ENCODE data around the gene DNAH5. TPM values are rescaled to one million over a fixed set of nuclear protein-coding genes. Genes with fewer than 3 reads are reported as not detected.

DNAH5 gene
- total and polyA plus RNA-seq, 2 of the 8 experiments (the other 6 are each of a cell fraction or from before 2014, with no cell fraction given), result 0.30 to 0.73 TPM

- Histone ChIP-seq H4K20me1 (replicated peaks in 1 of 2; ENCODE audit: control insufficient read depth in 1 of 2, insufficient read depth in 2 of 2, low read length in 2 of 2) (no peaks in the 10 kb centered on the region), H3K9ac (replicated peaks in 1 of 4; ENCODE audit: extremely low read depth in 1 of 4, low read depth in 3 of 4, low read length in 3 of 4) (no peak overlapping the region), H2BK120ac (replicated peaks; ENCODE audit: low read depth, low read length) (no peak overlapping the region), H3K4me2 (ENCODE audit: insufficient read depth in 1 of 2, low read depth in 2 of 2, low read length in 2 of 2) (no peak overlapping the region), H3K4me3 (ENCODE audit: extremely low read depth in 1 of 4, insufficient read depth in 2 of 4, low read depth in 3 of 4, low read length in 4 of 4) (no peak overlapping the region), H2AFZ (ENCODE audit: low read length) (no peak overlapping the region), H4K8ac (ENCODE audit: extremely low read depth, insufficient read depth, low read length) (no peak overlapping the region), H4K5ac (ENCODE audit: insufficient read length, low read depth, low read length) (no peak overlapping the region), H4K91ac (replicated peaks; ENCODE audit: insufficient read length, low read length) (no peak overlapping the region), H3K4ac (replicated peaks; ENCODE audit: insufficient read length, low read depth, low read length) (no peak overlapping the region), H3K79me2 (ENCODE audit: control insufficient read depth in 1 of 2, insufficient read depth in 2 of 2, low read length in 2 of 2) (no peaks in the 10 kb centered on the region), H2BK20ac (ENCODE audit: low read length) (no peak overlapping the region), H2BK15ac (ENCODE audit: low read length) (no peak overlapping the region), H3K9me3 (ENCODE audit: insufficient read depth in 2 of 2, low read depth in 1 of 2, low read length in 1 of 2) (no peaks in the 10 kb centered on the region), H2BK5ac (ENCODE audit: low read depth, low read length) (no peak overlapping the region), H3K4me1 (replicated peaks in 1 of 4; ENCODE audit: control insufficient read depth in 3 of 4, insufficient read depth in 4 of 4, low read length in 3 of 4) (no peaks in the 10 kb centered on the region), H3K23ac (ENCODE audit: insufficient read length) (no peak overlapping the region), H3K79me1 (ENCODE audit: low read depth, low read length) (no peaks in the 10 kb centered on the region), H3K56ac (replicated peaks; ENCODE audit: insufficient read length, low read depth, low read length) (no peak overlapping the region), H2AK5ac (ENCODE audit: low read depth, low read length) (no peak overlapping the region), H3K36me3 (ENCODE audit: control insufficient read depth in 2 of 4, insufficient read depth in 4 of 4, low read length in 3 of 4) (no peaks in the 10 kb centered on the region), H2BK12ac (ENCODE audit: low read depth, low read length) (no peak overlapping the region), H3K27ac (ENCODE audit: low read depth, low read length) (no peak overlapping the region), H3K18ac (ENCODE audit: extremely low read depth, low read length) (no peak overlapping the region), H3K14ac (ENCODE audit: insufficient read length) (no peak overlapping the region), H3K23me2 (ENCODE audit: low read depth, low read length) (no peaks in the 10 kb centered on the region; the same call in 1 of the 2 replicates), H3K27me3 (replicated peaks in 1 of 4; ENCODE audit: control insufficient read depth in 3 of 4, extremely low read depth in 1 of 4, insufficient read depth in 3 of 4, low read length in 3 of 4) (no peaks in the 10 kb centered on the region)
- WGBS, 2 experiments (ENCODE audit: extremely low coverage in 1 of 2, insufficient coverage in 1 of 2, insufficient read length in 1 of 2, insufficient replicate concordance in 2 of 2, low coverage in 1 of 2, low lambda C conversion rate in 2 of 2, missing lambda C conversion rate in 1 of 2), result 97% methylated on average over 5 of the region's 5 CpGs; no CpG with 5 or more reads in 1 of the 2 experiments
- ChIA-PET CTCF (ENCODE audit: partially characterized antibody) (no interaction called here), POLR2A (ENCODE audit: partially characterized antibody) (interaction anchor here (0.9 kb wide), 1 partner anchor 187 kb away, joined by 3 read pairs; no protein-coding TSS in a partner anchor)
- DNase-seq (ENCODE audit: low read depth in 1 of 2, low spot score in 2 of 2), result no peak
- TF ChIP-seq SRF (IDR thresholded peaks at IDR 0.05; ENCODE audit: low read depth, low read length), result no peak
- TF ChIP-seq POLR2A (IDR thresholded peaks at IDR 0.05; ENCODE audit: control extremely low read depth in 1 of 2, low read depth in 2 of 2, low read length in 2 of 2), result no peak
- no peak for TF ChIP-seq POLR2AphosphoS5 (IDR thresholded peaks at IDR 0.05; ENCODE audit: low read depth, low read length)
- no peak for TF ChIP-seq CTBP2 (IDR thresholded peaks at IDR 0.05; ENCODE audit: borderline replicate concordance, insufficient read depth, insufficient read length, low read length)
- TF ChIP-seq RAD21 (IDR thresholded peaks at IDR 0.05 in 1 of 2, conservative IDR thresholded peaks at IDR 0.05 in 1 of 2; ENCODE audit: low read depth in 2 of 2, low read length in 2 of 2), result no peak
- TF ChIP-seq MAFK (IDR thresholded peaks at IDR 0.05; ENCODE audit: low read depth, low read length), result no peak
- no peak for TF ChIP-seq JUND (IDR thresholded peaks at IDR 0.05; ENCODE audit: low read length)
- TF ChIP-seq TCF12 (IDR thresholded peaks at IDR 0.05; ENCODE audit: low read depth, low read length), result no peak
- TF ChIP-seq SIX5 (IDR thresholded peaks at IDR 0.05; ENCODE audit: low read depth, low read length), result no peak
- TF ChIP-seq TAF1 (IDR thresholded peaks at IDR 0.05; ENCODE audit: low read depth, low read length), result no peak
- no peak for TF ChIP-seq SP2 (IDR thresholded peaks at IDR 0.05; ENCODE audit: low read length)
- TF ChIP-seq GTF2F1 (IDR thresholded peaks at IDR 0.05; ENCODE audit: borderline replicate concordance, low read depth, low read length), result no peak
- no peak for TF ChIP-seq KDM5A (IDR thresholded peaks at IDR 0.05; ENCODE audit: low read length)
- no peak for TF ChIP-seq CREB1 (IDR thresholded peaks at IDR 0.05)
- TF ChIP-seq ASH2L (IDR thresholded peaks at IDR 0.05; ENCODE audit: low read length), result no peak
- no peak for TF ChIP-seq HDAC6 (IDR thresholded peaks at IDR 0.05; ENCODE audit: low read depth, low read length)
- no peak for FAIRE-seq
Observed at GRCh38 chr5:13739479-13739878, 205.0 kb downstream of the DNAH5 start.

Data from H1 (cell line).